22Rv1 (cell line): Measurements from ENCODE around the gene ESYT2.

Experiments used
- ZFX ChIP-seq: fragments of 450-650 bp; IDR thresholded peaks from 2 replicates; pipeline ENCODE4 v1.6.1; 2017; ENCODE audit warnings: antibody characterized with exemption, borderline replicate concordance
- TF ChIP-seq, protein P1 (sequence below): fragments of 450-650 bp; IDR thresholded peaks from 2 replicates; pipeline ENCODE4 v1.5.1; 2017; ENCODE audit warnings: mild to moderate bottlenecking

DNA sequence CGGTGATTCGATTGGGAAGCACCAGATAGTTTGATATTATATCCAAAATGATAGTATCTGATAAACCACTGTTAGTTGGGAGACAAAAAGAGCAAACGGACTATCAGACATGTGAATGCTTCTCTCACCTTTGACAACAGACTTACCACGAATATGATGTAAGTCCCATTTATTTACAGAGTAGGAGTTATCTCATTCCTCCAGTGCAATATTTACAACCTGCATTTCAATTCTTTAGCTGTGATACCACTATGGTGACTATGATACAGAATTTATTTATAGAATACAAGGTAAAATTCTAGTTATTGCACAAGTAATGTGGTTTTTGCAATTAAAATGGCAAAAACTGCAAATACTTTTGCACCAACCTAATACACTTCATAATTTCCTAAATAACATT is 61.6 kb downstream of the ESYT2 start:
- TF ChIP-seq, protein P1, sequence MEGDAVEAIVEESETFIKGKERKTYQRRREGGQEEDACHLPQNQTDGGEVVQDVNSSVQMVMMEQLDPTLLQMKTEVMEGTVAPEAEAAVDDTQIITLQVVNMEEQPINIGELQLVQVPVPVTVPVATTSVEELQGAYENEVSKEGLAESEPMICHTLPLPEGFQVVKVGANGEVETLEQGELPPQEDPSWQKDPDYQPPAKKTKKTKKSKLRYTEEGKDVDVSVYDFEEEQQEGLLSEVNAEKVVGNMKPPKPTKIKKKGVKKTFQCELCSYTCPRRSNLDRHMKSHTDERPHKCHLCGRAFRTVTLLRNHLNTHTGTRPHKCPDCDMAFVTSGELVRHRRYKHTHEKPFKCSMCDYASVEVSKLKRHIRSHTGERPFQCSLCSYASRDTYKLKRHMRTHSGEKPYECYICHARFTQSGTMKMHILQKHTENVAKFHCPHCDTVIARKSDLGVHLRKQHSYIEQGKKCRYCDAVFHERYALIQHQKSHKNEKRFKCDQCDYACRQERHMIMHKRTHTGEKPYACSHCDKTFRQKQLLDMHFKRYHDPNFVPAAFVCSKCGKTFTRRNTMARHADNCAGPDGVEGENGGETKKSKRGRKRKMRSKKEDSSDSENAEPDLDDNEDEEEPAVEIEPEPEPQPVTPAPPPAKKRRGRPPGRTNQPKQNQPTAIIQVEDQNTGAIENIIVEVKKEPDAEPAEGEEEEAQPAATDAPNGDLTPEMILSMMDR = no peak
- no peak for TF ChIP-seq ZFX
